ENCODE results near the gene FBXO2.

FBXO2 gene

GRCh38 chr1:11682287-11682771 is 28.1 kb upstream of the FBXO2 start:
- DNase-seq (ENCODE audit: low spot score): no peak

- DNase-seq (ENCODE audit: low spot score): peak; percentile 82
Observed at GRCh38 chr1:11681071-11681771, 27.0 kb upstream of the FBXO2 start, which contains the start of gene MAD2L2. Gene MAD2L2, minus strand, starts transcription at chr1:11681148. Its CDS starts 547 bp downstream, at chr1:11680601.

- DNase-seq (ENCODE audit: low spot score): no peak
Observed at GRCh38 chr1:11680270-11681070, 26.2 kb upstream of the FBXO2 start.

- no peak for DNase-seq (ENCODE audit: low spot score)
Observed at GRCh38 chr1:11678442-11678841, 24.2 kb upstream of the FBXO2 start.

- no peak for DNase-seq (ENCODE audit: low spot score)
Observed at GRCh38 chr1:11676386-11677103, 22.3 kb upstream of the FBXO2 start.

GRCh38 chr1:11675325-11675724 is 21.1 kb upstream of the FBXO2 start:
- DNase-seq (ENCODE audit: low spot score): no peak

- no peak for DNase-seq (ENCODE audit: low spot score)
Observed at GRCh38 chr1:11674488-11674887, 20.3 kb upstream of the FBXO2 start.

- DNase-seq (ENCODE audit: low spot score): no peak
Observed at GRCh38 chr1:11673089-11673769, 19.0 kb upstream of the FBXO2 start.

- DNase-seq (ENCODE audit: low spot score): no peak
Observed at GRCh38 chr1:11671544-11672286, 17.5 kb upstream of the FBXO2 start.

GRCh38 chr1:11671205-11671543 is 16.9 kb upstream of the FBXO2 start:
- DNase-seq (ENCODE audit: low spot score): no peak

GRCh38 chr1:11670747-11671146 is 16.5 kb upstream of the FBXO2 start:
- no peak for DNase-seq (ENCODE audit: low spot score)

GRCh38 chr1:11668516-11668915 is 14.3 kb upstream of the FBXO2 start:
- no peak for DNase-seq (ENCODE audit: low spot score)

- DNase-seq (ENCODE audit: low spot score): peak; percentile 20
Observed at GRCh38 chr1:11664336-11665065, 10.3 kb upstream of the FBXO2 start.

- no peak for DNase-seq (ENCODE audit: low spot score)
Observed at GRCh38 chr1:11661103-11661502, 6.9 kb upstream of the FBXO2 start.

- DNase-seq (ENCODE audit: low spot score): no peak
Observed at GRCh38 chr1:11659748-11660147, 5.5 kb upstream of the FBXO2 start.

- no peak for DNase-seq (ENCODE audit: low spot score)
Observed at GRCh38 chr1:11658542-11658941, 4.3 kb upstream of the FBXO2 start.

- no peak for DNase-seq (ENCODE audit: low spot score)
Observed at GRCh38 chr1:11657654-11658053, 3.4 kb upstream of the FBXO2 start.

- DNase-seq (ENCODE audit: low spot score): no peak
Observed at GRCh38 chr1:11654939-11655808, 945 bp upstream of the FBXO2 start.

- DNase-seq (ENCODE audit: low spot score): no peak
Observed at GRCh38 chr1:11653861-11654136, 430 bp downstream of the FBXO2 start.

All from LoVo (cell line).